GM21529 (cell line): ENCODE results near the gene LRRC3B.

Experiments
- ATAC-seq: cut with Tn5 transposase; IDR thresholded peaks from one replicate; pipeline ENCODE4 v1.9.1; 2021; ENCODE audit not compliant: unreplicated experiment

Gene LRRC3B

GRCh38 chr3:26704736-26705135 is 82.2 kb downstream of the LRRC3B start:
- no peak for ATAC-seq

GRCh38 chr3:26708501-26708900 is 85.9 kb downstream of the LRRC3B start:
- no peak for ATAC-seq

- ATAC-seq = peak; percentile 89
Measured at GRCh38 chr3:26712211-26713026, 89.8 kb downstream of the LRRC3B start.

- no peak for ATAC-seq
Measured at GRCh38 chr3:26713091-26713490, 90.5 kb downstream of the LRRC3B start.

GRCh38 chr3:26714485-26714884 is 91.9 kb downstream of the LRRC3B start:
- ATAC-seq = no peak

- no peak for ATAC-seq
Measured at GRCh38 chr3:26715431-26715830, 92.9 kb downstream of the LRRC3B start.

GRCh38 chr3:26718315-26718714 is 95.7 kb downstream of the LRRC3B start:
- no peak for ATAC-seq

- ATAC-seq = no peak
Measured at GRCh38 chr3:26719134-26719533, 96.6 kb downstream of the LRRC3B start.

- no peak for ATAC-seq
Measured at GRCh38 chr3:26721047-26721446, 98.5 kb downstream of the LRRC3B start.

GRCh38 chr3:26731843-26732242 is 109.3 kb downstream of the LRRC3B start:
- no peak for ATAC-seq

GRCh38 chr3:26750263-26750662 is 127.7 kb downstream of the LRRC3B start:
- no peak for ATAC-seq

GRCh38 chr3:26752466-26752865 is 129.9 kb downstream of the LRRC3B start:
- ATAC-seq = no peak

GRCh38 chr3:26753095-26753494 is 130.5 kb downstream of the LRRC3B start:
- no peak for ATAC-seq

GRCh38 chr3:26757978-26758377 is 135.4 kb downstream of the LRRC3B start:
- no peak for ATAC-seq
